Measurements from ENCODE around the gene TTC12.

Gene TTC12

DNA sequence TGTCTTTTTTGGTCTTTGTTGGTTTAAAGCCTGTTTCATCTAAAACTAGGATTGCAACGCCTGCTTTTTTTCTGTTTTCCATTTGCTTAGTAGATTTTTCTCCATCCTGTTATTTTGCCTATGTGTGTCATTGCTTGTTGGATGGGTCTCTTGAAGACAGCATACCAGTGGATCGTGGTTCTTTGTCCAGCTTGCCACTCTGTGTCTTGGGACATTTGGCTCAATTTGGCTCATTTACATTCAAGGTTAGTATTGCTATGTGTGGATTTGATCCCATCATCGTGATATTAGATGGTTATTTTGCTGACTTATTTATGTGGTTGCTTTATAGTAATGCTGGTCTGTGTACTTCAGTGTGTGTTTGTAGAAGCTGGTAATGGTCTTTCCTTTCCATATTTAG is 41.8 kb downstream of the TTC12 start:
- Mint-ChIP-seq H3K4me1 (ENCODE audit: low read depth) (no peaks in the 10 kb centered on the region), H3K27me3 (ENCODE audit: low read depth) (no peaks in the 10 kb centered on the region), H3K27ac (no peak overlapping the region), H3K4me3 (no peak overlapping the region), H3K36me3 (ENCODE audit: low read depth) (peaks cover 25% of the 10 kb centered on the region), H3K9me3 (peaks cover 15% of the 10 kb centered on the region)
- no peak for DNase-seq (ENCODE audit: low spot score)

- Mint-ChIP-seq H3K9me3 (no peaks in the 10 kb centered on the region), H3K36me3 (ENCODE audit: low read depth) (peaks cover 4% of the 10 kb centered on the region), H3K27ac (no peak overlapping the region), H3K4me3 (no peak overlapping the region), H3K4me1 (ENCODE audit: low read depth) (peaks cover 3% of the 10 kb centered on the region), H3K27me3 (ENCODE audit: low read depth) (no peaks in the 10 kb centered on the region)
- DNase-seq (ENCODE audit: low spot score) = no peak
Observed at GRCh38 chr11:113363406-113363805, 49.0 kb downstream of the TTC12 start.

DNA sequence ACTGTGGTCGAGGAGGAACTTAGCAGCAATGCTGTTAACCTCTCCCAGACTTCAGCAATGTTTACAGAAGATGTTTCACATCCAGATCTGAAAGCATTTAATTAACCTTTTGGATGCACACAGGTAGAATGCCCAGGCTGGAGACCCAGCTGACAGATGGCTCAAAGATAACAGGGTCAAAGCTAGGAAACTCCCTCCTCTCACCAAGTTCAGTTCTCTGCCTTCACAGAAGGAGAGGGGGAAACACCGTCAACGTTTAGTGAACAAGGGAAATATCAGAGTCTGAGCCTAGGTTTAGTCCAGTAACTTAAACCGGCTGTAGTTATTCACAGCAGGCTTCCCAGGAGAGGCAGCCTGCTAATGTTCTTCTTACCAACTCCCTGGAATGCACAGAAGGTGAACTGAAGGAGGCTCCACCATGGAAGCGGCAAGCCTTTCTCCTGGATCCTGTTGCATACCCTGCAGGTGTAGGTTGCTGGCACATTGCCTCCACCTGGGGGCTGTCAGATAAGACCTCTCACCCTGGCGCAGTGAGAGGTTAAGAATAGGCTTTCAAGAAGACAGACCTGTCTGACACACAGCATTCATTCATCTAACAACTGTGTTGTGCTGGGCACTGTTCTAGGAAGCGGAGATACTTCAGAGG is 49.7 kb downstream of the TTC12 start:
- Mint-ChIP-seq H3K27ac (no peak overlapping the region), H3K36me3 (ENCODE audit: low read depth) (no peaks in the 10 kb centered on the region), H3K4me1 (ENCODE audit: low read depth) (peaks cover 3% of the 10 kb centered on the region), H3K27me3 (ENCODE audit: low read depth) (no peaks in the 10 kb centered on the region), H3K9me3 (no peaks in the 10 kb centered on the region), H3K4me3 (no peak overlapping the region)
- DNase-seq (ENCODE audit: low spot score) = no peak

DNA sequence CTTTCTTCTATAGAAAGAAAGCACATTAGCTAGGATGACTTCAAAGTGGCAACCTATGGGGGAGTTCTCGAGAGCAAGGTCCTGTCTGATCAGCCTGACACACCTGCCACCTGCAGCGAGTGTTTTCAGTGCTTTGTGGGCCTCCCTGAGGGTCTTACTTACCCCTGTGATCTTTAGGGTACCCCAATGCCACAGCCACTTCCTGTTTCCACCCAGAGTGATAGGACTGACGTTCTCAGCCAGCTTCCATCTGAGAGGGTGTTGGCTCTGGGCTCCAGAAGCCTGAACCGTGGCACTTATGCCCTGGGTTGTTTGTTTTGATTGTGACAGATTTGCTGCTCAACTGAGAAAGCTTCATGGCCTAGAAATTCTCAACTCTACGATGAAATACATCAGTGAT is 51.5 kb downstream of the TTC12 start:
- Mint-ChIP-seq H3K36me3 (ENCODE audit: low read depth) (no peaks in the 10 kb centered on the region), H3K4me3 (no peak overlapping the region), H3K27me3 (ENCODE audit: low read depth) (no peaks in the 10 kb centered on the region), H3K27ac (no peak overlapping the region), H3K9me3 (no peaks in the 10 kb centered on the region), H3K4me1 (ENCODE audit: low read depth) (peaks cover 3% of the 10 kb centered on the region)
- no peak for DNase-seq (ENCODE audit: low spot score)

GRCh38 chr11:113369411-113369810 is 55.0 kb downstream of the TTC12 start:
- peaks cover 3% of the 10 kb centered on the region for H3K4me1 Mint-ChIP-seq (ENCODE audit: low read depth)
- H3K9me3 Mint-ChIP-seq = no peaks in the 10 kb centered on the region
- H3K4me3 Mint-ChIP-seq = no peak overlapping the region
- H3K27me3 Mint-ChIP-seq (ENCODE audit: low read depth) = no peaks in the 10 kb centered on the region
- H3K36me3 Mint-ChIP-seq (ENCODE audit: low read depth) = no peaks in the 10 kb centered on the region
- no peak for DNase-seq (ENCODE audit: low spot score)
- H3K27ac Mint-ChIP-seq = no peak overlapping the region

GRCh38 chr11:113370634-113371033 is 56.3 kb downstream of the TTC12 start:
- no peak for DNase-seq (ENCODE audit: low spot score)
- Mint-ChIP-seq H3K4me3 (no peak overlapping the region), H3K27me3 (ENCODE audit: low read depth) (no peaks in the 10 kb centered on the region), H3K36me3 (ENCODE audit: low read depth) (no peaks in the 10 kb centered on the region), H3K4me1 (ENCODE audit: low read depth) (peaks cover 3% of the 10 kb centered on the region), H3K9me3 (no peaks in the 10 kb centered on the region), H3K27ac (no peak overlapping the region)

GRCh38 chr11:113372309-113372708 is 57.9 kb downstream of the TTC12 start:
- Mint-ChIP-seq H3K4me3 (no peak overlapping the region), H3K27ac (no peak overlapping the region), H3K4me1 (ENCODE audit: low read depth) (no peaks in the 10 kb centered on the region), H3K9me3 (no peaks in the 10 kb centered on the region), H3K27me3 (ENCODE audit: low read depth) (no peaks in the 10 kb centered on the region), H3K36me3 (ENCODE audit: low read depth) (no peaks in the 10 kb centered on the region)
- DNase-seq (ENCODE audit: low spot score) = no peak

- H3K27ac Mint-ChIP-seq = no peak overlapping the region
Observed at GRCh38 chr11:113373306-113373705, 58.9 kb downstream of the TTC12 start.

DNA sequence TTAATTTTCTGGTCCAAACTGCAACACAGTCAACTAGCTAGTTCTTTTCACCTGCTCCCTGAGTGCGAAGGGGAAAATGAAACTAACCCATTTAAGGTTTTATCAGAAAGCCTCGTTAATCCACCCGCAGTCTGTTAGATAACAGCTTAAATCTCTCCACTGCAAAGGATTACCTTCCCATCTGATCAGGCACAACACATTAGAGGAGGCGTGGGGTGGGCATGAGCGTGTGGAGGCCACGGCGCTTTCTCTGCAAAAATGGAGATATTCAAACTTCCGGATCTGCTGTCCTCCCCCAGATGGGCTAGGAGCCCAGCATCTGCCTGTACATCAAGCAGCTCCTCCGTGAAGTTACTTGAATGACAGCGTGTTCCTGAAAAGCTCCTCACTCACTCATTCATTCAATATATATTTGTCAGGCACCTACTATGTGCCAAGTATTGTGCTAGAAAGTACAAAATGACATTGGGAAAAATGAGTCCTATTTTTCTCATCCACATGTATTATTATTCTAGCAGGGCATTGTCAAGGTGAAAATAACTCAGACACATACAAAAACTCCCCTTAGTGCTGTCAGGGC is 59.7 kb downstream of the TTC12 start:
- Mint-ChIP-seq H3K9me3 (no peaks in the 10 kb centered on the region), H3K4me3 (no peak overlapping the region), H3K27ac (no peak overlapping the region), H3K36me3 (ENCODE audit: low read depth) (no peaks in the 10 kb centered on the region), H3K4me1 (ENCODE audit: low read depth) (no peaks in the 10 kb centered on the region), H3K27me3 (ENCODE audit: low read depth) (no peaks in the 10 kb centered on the region)
- DNase-seq (ENCODE audit: low spot score) = no peak

More at GRCh38 chr11:113373306-113373705, 58.9 kb downstream of the TTC12 start:
- H3K4me3 Mint-ChIP-seq = no peak overlapping the region
- DNase-seq (ENCODE audit: low spot score) = no peak
- H3K27me3 Mint-ChIP-seq (ENCODE audit: low read depth) = no peaks in the 10 kb centered on the region
- no peaks in the 10 kb centered on the region for H3K36me3 Mint-ChIP-seq (ENCODE audit: low read depth)
- no peaks in the 10 kb centered on the region for H3K4me1 Mint-ChIP-seq (ENCODE audit: low read depth)
- H3K9me3 Mint-ChIP-seq = no peaks in the 10 kb centered on the region

- H3K4me1 Mint-ChIP-seq (ENCODE audit: low read depth) = no peaks in the 10 kb centered on the region
- no peaks in the 10 kb centered on the region for H3K9me3 Mint-ChIP-seq
- DNase-seq (ENCODE audit: low spot score) = no peak
- H3K27me3 Mint-ChIP-seq (ENCODE audit: low read depth) = no peaks in the 10 kb centered on the region
- no peak overlapping the region for H3K27ac Mint-ChIP-seq
- H3K4me3 Mint-ChIP-seq = no peak overlapping the region
- no peaks in the 10 kb centered on the region for H3K36me3 Mint-ChIP-seq (ENCODE audit: low read depth)
Observed at GRCh38 chr11:113375402-113375801, 61.0 kb downstream of the TTC12 start.

DNA sequence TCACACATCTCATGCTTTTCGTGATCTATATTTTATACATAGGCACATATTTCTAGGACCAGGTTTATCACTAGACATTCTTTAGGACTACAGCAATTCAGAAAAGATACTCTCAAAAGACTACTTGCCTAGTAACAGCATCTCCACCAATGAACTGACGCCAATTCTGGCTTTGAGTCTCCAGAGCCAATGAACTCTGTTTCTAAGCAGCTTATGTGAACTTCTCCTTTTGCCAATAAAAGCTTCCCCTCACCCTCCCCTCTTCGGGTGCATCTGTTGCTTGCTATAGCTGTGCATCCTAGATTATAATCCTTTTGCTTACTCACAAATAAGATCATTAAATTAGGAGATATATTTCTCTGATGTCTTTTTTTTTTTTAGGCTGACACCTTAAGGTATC is 61.8 kb downstream of the TTC12 start:
- Mint-ChIP-seq H3K27me3 (ENCODE audit: low read depth) (no peaks in the 10 kb centered on the region), H3K4me3 (no peak overlapping the region), H3K4me1 (ENCODE audit: low read depth) (no peaks in the 10 kb centered on the region), H3K36me3 (ENCODE audit: low read depth) (no peaks in the 10 kb centered on the region), H3K9me3 (no peaks in the 10 kb centered on the region), H3K27ac (no peak overlapping the region)
- no peak for DNase-seq (ENCODE audit: low spot score)

GRCh38 chr11:113377681-113378412 is 63.5 kb downstream of the TTC12 start:
- H3K27ac Mint-ChIP-seq = no peak overlapping the region
- H3K36me3 Mint-ChIP-seq (ENCODE audit: low read depth) = no peaks in the 10 kb centered on the region
- no peaks in the 10 kb centered on the region for H3K4me1 Mint-ChIP-seq (ENCODE audit: low read depth)
- H3K4me3 Mint-ChIP-seq = no peak overlapping the region
- no peaks in the 10 kb centered on the region for H3K27me3 Mint-ChIP-seq (ENCODE audit: low read depth)
- no peaks in the 10 kb centered on the region for H3K9me3 Mint-ChIP-seq
- no peak for DNase-seq (ENCODE audit: low spot score)

- H3K27ac Mint-ChIP-seq = no peak overlapping the region
- H3K4me1 Mint-ChIP-seq (ENCODE audit: low read depth) = no peaks in the 10 kb centered on the region
- H3K4me3 Mint-ChIP-seq = no peak overlapping the region
- H3K36me3 Mint-ChIP-seq (ENCODE audit: low read depth) = no peaks in the 10 kb centered on the region
- no peaks in the 10 kb centered on the region for H3K9me3 Mint-ChIP-seq
- no peaks in the 10 kb centered on the region for H3K27me3 Mint-ChIP-seq (ENCODE audit: low read depth)
- no peak for DNase-seq (ENCODE audit: low spot score)
Observed at GRCh38 chr11:113378692-113379091, 64.3 kb downstream of the TTC12 start.

- Mint-ChIP-seq H3K36me3 (ENCODE audit: low read depth) (no peaks in the 10 kb centered on the region), H3K27ac (no peak overlapping the region), H3K9me3 (no peaks in the 10 kb centered on the region), H3K27me3 (ENCODE audit: low read depth) (peaks cover 6% of the 10 kb centered on the region), H3K4me1 (ENCODE audit: low read depth) (no peaks in the 10 kb centered on the region), H3K4me3 (no peak overlapping the region)
- no peak for DNase-seq (ENCODE audit: low spot score)
Observed at GRCh38 chr11:113382121-113382520, 67.7 kb downstream of the TTC12 start.
